NCI-H2171 (cell line): ENCODE data around the gene NPM1.

Experiments used
- DNase-seq: peaks from one replicate; lab custom pipeline; 2025; lab: John Stamatoyannopoulos, UW

NPM1 gene

GRCh38 chr5:171450423-171451331, 63.0 kb downstream of the NPM1 start:
- DNase-seq, result no peak

- DNase-seq, result no peak
Observed at GRCh38 chr5:171451421-171451820, 63.8 kb downstream of the NPM1 start.

- no peak for DNase-seq
Observed at GRCh38 chr5:171453056-171453725, 65.5 kb downstream of the NPM1 start.

GRCh38 chr5:171453988-171454387, 66.3 kb downstream of the NPM1 start:
- DNase-seq, result no peak

- no peak for DNase-seq
Observed at GRCh38 chr5:171454549-171454948, 66.9 kb downstream of the NPM1 start.

GRCh38 chr5:171455522-171455921, 67.9 kb downstream of the NPM1 start:
- no peak for DNase-seq

GRCh38 chr5:171457208-171457981, 69.7 kb downstream of the NPM1 start:
- no peak for DNase-seq

- DNase-seq, result no peak
Observed at GRCh38 chr5:171459839-171460238, 72.2 kb downstream of the NPM1 start.
